T-helper 2 cell treated with Interferon-gamma antibody and Interleukin-4, amounts not matched to agents 5 μg/mL and 100 μg/mL, for 36 hours (primary cell): ENCODE measurements around the gene HMGA1.

Experiments used
- DNase-seq: peaks from one replicate; pipeline ENCODE4 v3.0.0; 2021; ENCODE audit warnings: low spot score
- H3K27ac Mint-ChIP-seq: one replicate; pipeline ENCODE4 v1.8.0; 2021; ENCODE audit warnings: mild to moderate bottlenecking, mixed read lengths
- H3K27me3 Mint-ChIP-seq: one replicate; pipeline ENCODE4 v1.8.0; 2021; ENCODE audit warnings: low read depth, mixed read lengths
- H3K36me3 Mint-ChIP-seq: one replicate; pipeline ENCODE4 v1.8.0; 2021; ENCODE audit warnings: low read depth, mixed read lengths
- H3K4me1 Mint-ChIP-seq: one replicate; pipeline ENCODE4 v1.8.0; 2021; ENCODE audit warnings: low read depth, mixed read lengths
- H3K4me3 Mint-ChIP-seq: one replicate; pipeline ENCODE4 v1.8.0; 2022; ENCODE audit warnings: mild to moderate bottlenecking, moderate library complexity, mixed read lengths
- H3K9me3 Mint-ChIP-seq: one replicate; pipeline ENCODE4 v1.8.0; 2021; ENCODE audit warnings: mixed read lengths

The HMGA1 gene

DNA sequence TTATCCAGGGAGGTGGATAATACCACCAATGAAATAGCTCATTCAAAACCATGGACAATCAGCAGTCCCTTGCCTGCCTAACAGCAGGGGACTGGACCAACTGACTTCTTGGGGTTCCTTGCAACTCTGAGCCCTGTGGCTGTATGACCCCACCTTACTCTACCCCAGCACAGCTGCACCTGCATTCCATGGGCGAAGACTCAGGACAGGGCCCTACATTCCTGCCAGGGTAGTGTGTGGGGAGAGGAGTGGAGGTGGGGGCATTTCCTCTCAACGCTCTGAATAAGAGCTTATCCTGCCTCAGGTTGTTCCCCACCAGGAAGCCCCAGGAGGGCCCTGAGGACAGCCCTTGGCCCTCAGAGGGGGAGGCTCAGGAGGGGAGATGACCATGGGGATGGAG lies 30.8 kb upstream of the HMGA1 start:
- no peaks in the 10 kb centered on the region for H3K27me3 Mint-ChIP-seq
- H3K4me1 Mint-ChIP-seq = peaks cover 5% of the 10 kb centered on the region
- no peaks in the 10 kb centered on the region for H3K9me3 Mint-ChIP-seq
- H3K36me3 Mint-ChIP-seq = no peaks in the 10 kb centered on the region
- H3K27ac Mint-ChIP-seq = no peak overlapping the region
- no peak for DNase-seq
- H3K4me3 Mint-ChIP-seq = no peak overlapping the region

DNA sequence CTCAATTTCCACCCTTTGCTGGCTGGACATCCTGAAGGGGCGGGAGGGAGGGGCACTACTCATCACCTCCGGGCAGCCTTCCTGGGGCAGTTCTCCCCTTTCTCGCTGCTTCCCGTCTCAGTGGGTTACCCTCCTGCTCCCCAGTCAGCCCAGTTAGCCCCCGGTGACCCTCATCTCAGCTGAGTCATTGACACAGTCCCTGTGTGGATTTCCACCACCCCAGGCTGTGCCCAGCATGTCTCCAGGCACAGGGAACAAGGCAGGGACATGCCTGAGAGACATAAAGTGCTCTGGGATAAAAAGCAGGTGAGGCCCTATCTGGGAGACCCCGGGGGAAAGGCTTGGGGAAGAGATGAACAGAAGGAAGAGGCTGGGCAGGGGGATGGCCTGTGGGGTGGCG lies 29.9 kb upstream of the HMGA1 start:
- Mint-ChIP-seq H3K4me1 (peaks cover 5% of the 10 kb centered on the region), H3K27me3 (no peaks in the 10 kb centered on the region), H3K4me3 (no peak overlapping the region), H3K36me3 (no peaks in the 10 kb centered on the region), H3K9me3 (no peaks in the 10 kb centered on the region), H3K27ac (no peak overlapping the region)
- no peak for DNase-seq

- H3K36me3 Mint-ChIP-seq = no peaks in the 10 kb centered on the region
- H3K27me3 Mint-ChIP-seq = no peaks in the 10 kb centered on the region
- peak; percentile 50 for DNase-seq
- no peak overlapping the region for H3K27ac Mint-ChIP-seq
- no peak overlapping the region for H3K4me3 Mint-ChIP-seq
- H3K9me3 Mint-ChIP-seq = no peaks in the 10 kb centered on the region
- peaks cover 5% of the 10 kb centered on the region for H3K4me1 Mint-ChIP-seq
These were observed 28.8 kb upstream of the HMGA1 start for GRCh38 chr6:34207695-34208443.

DNA sequence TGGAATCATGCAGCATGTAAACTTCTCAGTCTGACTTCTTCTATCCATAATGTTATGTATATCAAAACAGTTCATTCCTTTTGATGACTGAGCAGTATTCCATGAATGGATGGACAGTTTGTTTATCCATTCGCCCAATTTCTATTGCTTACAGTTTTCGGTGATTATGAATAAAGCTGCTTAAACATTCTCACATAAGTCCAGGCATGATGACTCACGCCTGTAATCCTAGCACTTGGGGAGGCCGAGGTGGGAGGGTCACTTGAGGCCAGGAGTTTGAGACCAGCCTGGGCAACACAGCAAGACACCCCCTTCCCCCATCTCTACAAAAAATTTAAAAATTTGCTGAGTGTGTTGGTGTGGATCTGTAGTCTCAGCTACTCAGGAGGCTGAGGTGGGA lies 22.9 kb upstream of the HMGA1 start:
- H3K27me3 Mint-ChIP-seq = no peaks in the 10 kb centered on the region
- H3K27ac Mint-ChIP-seq = no peak overlapping the region
- H3K4me3 Mint-ChIP-seq = no peak overlapping the region
- H3K4me1 Mint-ChIP-seq = peaks cover 3% of the 10 kb centered on the region
- H3K9me3 Mint-ChIP-seq = no peaks in the 10 kb centered on the region
- no peak for DNase-seq
- no peaks in the 10 kb centered on the region for H3K36me3 Mint-ChIP-seq

GRCh38 chr6:34218691-34219090 lies 18.0 kb upstream of the HMGA1 start:
- Mint-ChIP-seq H3K9me3 (no peaks in the 10 kb centered on the region), H3K27me3 (no peaks in the 10 kb centered on the region), H3K4me1 (peaks cover 9% of the 10 kb centered on the region), H3K27ac (no peak overlapping the region), H3K36me3 (no peaks in the 10 kb centered on the region), H3K4me3 (no peak overlapping the region)
- no peak for DNase-seq

DNA sequence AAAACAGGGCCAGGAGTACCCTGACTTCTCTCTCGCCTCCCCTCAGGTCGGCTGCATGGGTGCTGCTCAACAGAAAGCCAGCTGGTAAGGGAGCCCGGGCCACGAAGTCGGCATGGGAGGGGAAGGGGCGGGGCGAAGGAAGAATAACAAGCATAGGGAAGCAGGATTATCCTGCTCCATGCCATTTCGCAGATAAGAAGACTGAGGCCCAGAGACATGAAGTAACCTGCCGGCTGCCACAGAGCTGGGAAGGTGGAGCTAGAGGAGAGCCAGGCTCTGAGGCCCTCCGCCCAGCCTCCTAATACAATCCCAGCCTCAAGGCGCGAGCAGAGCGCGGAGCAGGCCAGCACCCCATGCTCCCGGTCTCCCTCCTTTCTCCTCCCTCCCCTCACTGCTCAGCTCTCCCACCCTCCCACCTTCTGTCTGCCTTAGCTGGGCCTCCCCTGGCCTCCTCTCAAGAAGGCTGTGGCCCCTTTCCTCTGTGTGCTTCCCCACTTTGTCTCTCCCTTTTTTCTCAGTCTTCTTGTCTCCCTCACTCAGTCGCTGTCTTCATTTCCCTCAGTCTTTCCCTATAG lies 13.2 kb upstream of the HMGA1 start:
- Mint-ChIP-seq H3K36me3 (no peaks in the 10 kb centered on the region), H3K27me3 (no peaks in the 10 kb centered on the region), H3K4me3 (peak overlapping the region; percentile 66), H3K4me1 (peaks cover 27% of the 10 kb centered on the region), H3K27ac (peak overlapping the region; percentile 82), H3K9me3 (no peaks in the 10 kb centered on the region)
- DNase-seq = no peak

DNA sequence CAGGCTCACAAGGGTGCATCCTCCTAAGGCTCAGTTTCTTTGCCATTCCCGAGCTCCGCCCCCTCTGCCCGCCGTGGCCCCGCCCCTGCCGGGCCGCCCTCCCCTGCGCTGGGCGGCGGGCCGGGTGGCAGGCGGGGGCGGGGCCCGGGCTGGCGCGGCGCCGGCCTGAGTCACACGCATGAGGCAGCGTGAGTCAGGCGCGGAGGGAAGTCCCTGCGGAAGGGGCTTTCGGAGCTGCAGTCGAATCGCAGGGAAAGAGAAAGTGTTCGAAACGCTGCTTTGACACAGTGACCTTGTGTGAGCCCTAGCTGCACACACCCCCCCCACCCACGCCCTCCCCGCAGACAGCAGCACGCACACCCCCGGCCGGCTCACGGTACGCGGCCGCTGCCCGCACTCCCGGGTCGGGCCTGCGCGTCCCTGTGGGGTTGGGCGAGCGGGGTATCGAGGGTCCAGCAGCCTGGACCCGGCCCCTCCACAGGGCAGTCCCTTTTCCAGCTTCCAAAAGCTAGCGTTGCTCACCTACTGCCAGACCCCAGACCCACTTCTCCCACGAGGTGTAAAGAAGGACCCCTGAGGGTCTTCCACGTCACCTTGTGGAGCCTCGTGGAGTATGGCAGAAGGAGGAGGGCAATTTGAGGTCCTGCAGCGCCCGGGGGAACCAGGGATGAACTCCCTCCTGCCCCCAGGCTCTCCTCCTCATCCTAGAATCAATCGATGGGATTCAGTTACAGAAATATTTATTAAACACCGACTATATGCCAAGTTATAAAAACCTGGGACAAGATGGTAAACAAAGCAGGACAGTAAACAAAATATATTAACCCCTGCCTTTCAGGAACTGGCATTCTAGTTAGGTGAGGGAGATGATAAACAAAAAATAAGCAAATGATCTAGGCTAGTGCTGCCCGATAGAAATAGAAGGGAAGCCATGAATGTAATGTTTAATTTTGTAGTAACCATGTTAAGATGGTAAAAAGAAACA lies 12.4 kb upstream of the HMGA1 start:
- Mint-ChIP-seq H3K27me3 (no peaks in the 10 kb centered on the region), H3K36me3 (no peaks in the 10 kb centered on the region), H3K4me3 (peak overlapping the region; percentile 66), H3K27ac (peak overlapping the region; percentile 82), H3K4me1 (peaks cover 24% of the 10 kb centered on the region), H3K9me3 (no peaks in the 10 kb centered on the region)
- peak; percentile 94 for DNase-seq

GRCh38 chr6:34225551-34225950 lies 11.1 kb upstream of the HMGA1 start:
- Mint-ChIP-seq H3K27ac (no peak overlapping the region), H3K27me3 (no peaks in the 10 kb centered on the region), H3K4me1 (peaks cover 29% of the 10 kb centered on the region), H3K9me3 (no peaks in the 10 kb centered on the region), H3K4me3 (no peak overlapping the region), H3K36me3 (no peaks in the 10 kb centered on the region)
- DNase-seq = no peak

DNA sequence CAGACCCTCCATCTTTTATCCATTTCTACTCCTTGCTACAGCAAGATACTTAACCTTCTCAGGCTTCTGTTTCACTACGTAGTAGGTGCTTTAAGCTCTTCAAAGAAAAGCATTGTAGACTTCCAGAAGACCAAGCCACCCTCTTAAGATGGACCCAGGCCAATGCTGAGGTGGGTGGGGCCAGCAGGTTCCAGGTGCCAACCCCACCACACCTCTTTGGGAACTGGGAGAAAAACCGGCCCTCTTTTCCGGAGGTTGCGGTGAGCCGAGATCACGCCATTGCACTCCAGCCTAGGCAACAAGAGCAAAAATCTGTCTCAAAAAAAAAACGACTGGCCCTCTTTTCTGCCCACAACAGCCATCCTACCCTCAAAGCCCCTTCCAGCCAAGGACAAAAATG lies 10.6 kb upstream of the HMGA1 start:
- no peak overlapping the region for H3K4me3 Mint-ChIP-seq
- H3K36me3 Mint-ChIP-seq = no peaks in the 10 kb centered on the region
- H3K4me1 Mint-ChIP-seq = peaks cover 30% of the 10 kb centered on the region
- no peaks in the 10 kb centered on the region for H3K9me3 Mint-ChIP-seq
- DNase-seq = no peak
- H3K27me3 Mint-ChIP-seq = no peaks in the 10 kb centered on the region
- no peak overlapping the region for H3K27ac Mint-ChIP-seq

- H3K27me3 Mint-ChIP-seq = no peaks in the 10 kb centered on the region
- no peaks in the 10 kb centered on the region for H3K9me3 Mint-ChIP-seq
- no peak for DNase-seq
- H3K36me3 Mint-ChIP-seq = no peaks in the 10 kb centered on the region
- H3K4me1 Mint-ChIP-seq = peaks cover 30% of the 10 kb centered on the region
- H3K27ac Mint-ChIP-seq = no peak overlapping the region
- no peak overlapping the region for H3K4me3 Mint-ChIP-seq
These were observed 9.7 kb upstream of the HMGA1 start for GRCh38 chr6:34226731-34227586.

DNA sequence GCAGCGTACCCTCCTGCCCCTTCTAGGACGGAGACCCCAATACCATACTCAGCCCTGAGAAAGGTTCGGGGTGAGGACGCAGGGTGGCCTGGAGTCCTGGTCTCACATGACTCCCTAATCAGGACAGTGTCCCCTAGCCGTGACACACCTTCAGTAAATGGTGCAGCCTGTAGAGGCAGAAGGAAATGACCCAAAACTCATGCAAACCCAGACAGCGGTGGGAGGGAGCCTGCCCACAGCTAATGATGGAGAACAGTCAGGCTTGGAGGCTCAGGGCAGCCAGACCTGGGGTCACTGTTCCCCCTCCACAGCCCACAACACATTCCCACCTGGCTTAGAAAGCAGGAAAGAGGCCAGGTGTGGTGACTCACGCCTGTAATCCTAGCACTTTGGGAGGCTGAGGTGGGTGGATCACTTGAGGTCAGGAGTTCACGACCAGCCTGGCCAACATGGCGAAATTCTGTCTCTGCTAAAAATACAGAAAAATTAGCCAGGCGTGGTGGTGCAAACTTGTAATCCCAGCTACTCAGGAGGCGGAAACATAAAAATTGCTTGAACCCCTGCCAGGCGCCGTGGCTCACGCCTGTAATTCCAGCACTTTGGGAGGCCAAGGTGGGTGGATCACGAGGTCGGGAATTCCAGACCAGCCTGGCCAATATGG lies 8.8 kb upstream of the HMGA1 start:
- Mint-ChIP-seq H3K4me3 (no peak overlapping the region), H3K4me1 (peaks cover 30% of the 10 kb centered on the region), H3K9me3 (no peaks in the 10 kb centered on the region), H3K27me3 (no peaks in the 10 kb centered on the region), H3K27ac (no peak overlapping the region), H3K36me3 (no peaks in the 10 kb centered on the region)
- DNase-seq = no peak

DNA sequence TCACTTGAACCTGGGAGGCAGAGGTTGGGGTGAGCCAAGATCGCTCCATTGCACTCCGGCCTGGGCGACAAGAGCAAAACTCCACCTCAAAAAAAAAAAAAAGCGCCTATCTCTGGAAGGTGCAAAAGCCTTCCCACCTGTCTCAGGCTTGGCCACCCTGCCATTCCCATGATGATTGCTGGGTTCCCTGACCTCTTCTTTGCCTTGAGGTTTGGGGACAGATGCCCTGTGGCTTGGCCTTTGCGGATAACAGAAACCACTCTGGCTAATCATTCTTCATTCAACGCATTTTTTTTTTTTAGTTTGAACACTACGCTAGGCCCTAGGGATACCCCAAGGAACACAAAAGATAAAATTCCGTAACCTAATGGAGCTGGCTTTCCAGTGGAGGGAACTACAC lies 6.8 kb upstream of the HMGA1 start:
- Mint-ChIP-seq H3K27me3 (no peaks in the 10 kb centered on the region), H3K4me3 (no peak overlapping the region), H3K36me3 (no peaks in the 10 kb centered on the region), H3K27ac (no peak overlapping the region), H3K9me3 (no peaks in the 10 kb centered on the region), H3K4me1 (peaks cover 22% of the 10 kb centered on the region)
- no peak for DNase-seq
